ENCODE data around the gene TRPC4AP. TPM values are rescaled to one million over a fixed set of nuclear protein-coding genes. Genes with fewer than 3 reads are reported as not detected.

The TRPC4AP gene
- total and polyA plus RNA-seq, 10 of the 15 experiments (the other 5 are each of a cell fraction or from before 2014, with no cell fraction given), result 1.1 to 61.7 (median 41.2) TPM

DNA sequence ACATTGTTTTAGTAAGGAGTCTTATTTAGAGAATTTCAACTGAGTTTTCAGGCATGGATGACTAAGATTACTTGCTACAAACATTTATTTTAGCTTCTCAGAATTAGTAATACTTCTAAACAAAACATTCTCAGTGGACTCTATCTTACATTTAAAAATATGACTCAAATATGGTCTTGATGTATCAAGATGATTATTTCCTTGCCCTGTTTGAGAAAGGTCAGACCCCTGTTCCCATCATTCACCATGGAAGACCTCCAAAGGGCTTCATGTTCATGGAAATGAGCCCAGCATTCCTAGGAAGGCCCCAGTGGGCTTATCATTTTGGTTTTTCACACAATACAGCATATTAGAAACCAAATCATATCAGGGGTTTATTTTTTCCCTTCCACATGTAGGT is 24.6 kb upstream of the TRPC4AP start:
- ATAC-seq (no peak), DNase-seq (ENCODE audit: low read depth, low spot score) (no peak), FAIRE-seq (no peak)
- no peak for TF ChIP-seq EED (IDR thresholded peaks at IDR 0.05; ENCODE audit: low read depth)
- TF ChIP-seq PAX8 (IDR thresholded peaks at IDR 0.05), result no peak
- no peak for TF ChIP-seq SUZ12 (IDR thresholded peaks at IDR 0.05; ENCODE audit: unreplicated experiment)
- TF ChIP-seq ZZZ3 (IDR thresholded peaks at IDR 0.05; ENCODE audit: control insufficient read depth, insufficient read length, low read depth), result no peak
- TF ChIP-seq SREBF1 (IDR thresholded peaks at IDR 0.05; ENCODE audit: low read length), result no peak
- Histone ChIP-seq H3K27me3 (replicated peaks in 1 of 2; ENCODE audit: control insufficient read depth in 2 of 2, insufficient read depth in 2 of 2, low read length in 1 of 2) (no peaks in the 10 kb centered on the region), H3K36me3 (ENCODE audit: control insufficient read depth in 2 of 2, insufficient read depth in 2 of 2, low read length in 1 of 2) (peaks cover 0 to 25% of the 10 kb centered on the region in 2 experiments), H3K27ac (ENCODE audit: control insufficient read depth, insufficient read depth) (no peak overlapping the region), H2AFZ (ENCODE audit: control insufficient read depth, low read depth, low read length) (no peak overlapping the region), H3K4me2 (ENCODE audit: control insufficient read depth, insufficient read depth) (no peak overlapping the region), H4K20me1 (ENCODE audit: control insufficient read depth, insufficient read depth) (no peaks in the 10 kb centered on the region), H3K9ac (ENCODE audit: control insufficient read depth, insufficient read depth, low read length) (no peak overlapping the region), H3K4me3 (no peak overlapping the region), H3K4me1 (ENCODE audit: control insufficient read depth, insufficient read depth, low read length) (no peaks in the 10 kb centered on the region), H3K79me2 (ENCODE audit: control insufficient read depth, insufficient read depth, low read length) (no peaks in the 10 kb centered on the region), H3K9me3 (replicated peaks; ENCODE audit: control insufficient read depth, insufficient read depth, low read length) (no peaks in the 10 kb centered on the region)
- in situ Hi-C loops (cut with MboI) (no loop called here), intact Hi-C loops (cut with micrococcal nuclease; ENCODE audit: unreplicated experiment) (no loop called here)
- BruUV-seq (replicated peaks), result no TSS peak
- ChIA-PET SMC1A (ENCODE audit: uncharacterized antibody, unreplicated experiment) (no interaction called here), POLR2A (no interaction called here), RAD21 (ENCODE audit: unreplicated experiment) (no interaction called here), CTCF (interaction anchor here (1.0 kb wide), 1 partner anchor 28 kb away, joined by 3 read pairs; no protein-coding TSS in a partner anchor)

DNA sequence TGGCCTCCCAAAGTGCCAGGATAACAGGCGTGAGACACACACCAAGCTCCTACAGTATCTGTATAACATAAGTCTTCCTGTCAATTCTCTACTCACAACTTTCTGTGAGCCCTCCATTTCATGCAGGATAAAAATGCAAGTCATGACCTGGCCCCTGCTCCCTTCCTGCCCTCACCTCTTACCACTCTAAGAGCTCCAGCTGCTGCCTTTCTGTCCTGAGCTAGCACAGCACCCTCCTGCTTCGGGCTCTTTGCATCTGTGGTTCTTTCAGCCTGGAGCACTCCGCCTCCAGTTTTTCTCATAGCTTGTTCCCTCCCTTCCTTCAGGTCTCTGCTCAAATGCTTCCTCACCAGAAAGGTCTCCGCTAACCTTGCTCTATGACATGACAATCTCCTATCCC is 23.7 kb upstream of the TRPC4AP start:
- TF ChIP-seq BCLAF1 (IDR thresholded peaks at IDR 0.05), result no peak
- TF ChIP-seq NR2F1 (conservative IDR thresholded peaks at IDR 0.05), result no peak
- no peak for TF ChIP-seq TCF12 (IDR thresholded peaks at IDR 0.05; ENCODE audit: low read depth, low read length)
- no peak for TF ChIP-seq CBFB (IDR thresholded peaks at IDR 0.05; ENCODE audit: low read depth)
- no peak for TF ChIP-seq RELA (IDR thresholded peaks at IDR 0.05; ENCODE audit: borderline replicate concordance, partially characterized antibody)
- TF ChIP-seq RCOR1 (conservative IDR thresholded peaks at IDR 0.05; ENCODE audit: low read depth, low read length), result no peak
- TF ChIP-seq BACH1 (IDR thresholded peaks at IDR 0.05; ENCODE audit: borderline replicate concordance), result no peak
- TF ChIP-seq IKZF2 (IDR thresholded peaks at IDR 0.05), result no peak
- no peak for TF ChIP-seq MTA3 (IDR thresholded peaks at IDR 0.05; ENCODE audit: borderline replicate concordance, low read length)
- SMC1A ChIA-PET (ENCODE audit: uncharacterized antibody, unreplicated experiment), result interaction anchor here (1.5 kb wide), 1 partner anchor 20 kb away, joined by 3 read pairs; no protein-coding TSS in a partner anchor
- Histone ChIP-seq H3K9ac (ENCODE audit: control insufficient read depth, insufficient read depth, low read length) (no peak overlapping the region), H3K4me1 (ENCODE audit: control insufficient read depth, insufficient read depth, low read length) (no peaks in the 10 kb centered on the region), H4K20me1 (ENCODE audit: control insufficient read depth, insufficient read depth) (no peaks in the 10 kb centered on the region), H3K4me3 (no peak overlapping the region), H2AFZ (ENCODE audit: control insufficient read depth, low read depth, low read length) (no peak overlapping the region), H3K27ac (ENCODE audit: control insufficient read depth, insufficient read depth) (no peak overlapping the region), H3K36me3 (ENCODE audit: control insufficient read depth in 2 of 2, insufficient read depth in 2 of 2, low read length in 1 of 2) (peaks cover 0 to 16% of the 10 kb centered on the region in 2 experiments; a peak in 3 of 4 replicates), H3K4me2 (ENCODE audit: control insufficient read depth, insufficient read depth) (no peak overlapping the region), H3K9me3 (replicated peaks; ENCODE audit: control insufficient read depth, insufficient read depth, low read length) (no peaks in the 10 kb centered on the region), H3K27me3 (replicated peaks in 1 of 2; ENCODE audit: control insufficient read depth in 2 of 2, insufficient read depth in 2 of 2, low read length in 1 of 2) (no peaks in the 10 kb centered on the region), H3K79me2 (ENCODE audit: control insufficient read depth, insufficient read depth, low read length) (no peaks in the 10 kb centered on the region)
- intact Hi-C loops (cut with micrococcal nuclease; ENCODE audit: unreplicated experiment) (no loop called here), in situ Hi-C loops (cut with MboI) (no loop called here)
- WGBS (ENCODE audit: insufficient coverage, insufficient replicate concordance, low lambda C conversion rate, missing lambda C conversion rate), result 95% methylated on average over 4 of the region's 4 CpGs
- CTCF ChIA-PET, result interaction anchor here (0.6 to 2.0 kb wide), 3 partner anchors 20 to 666 kb away, joined by 3 to 5 read pairs (median 3); no protein-coding TSS in a partner anchor
- FAIRE-seq (no peak), ATAC-seq (no peak), DNase-seq (ENCODE audit: low read depth, low spot score) (no peak)
- BruUV-seq (replicated peaks), result no TSS peak
- POLR2A ChIA-PET, result no interaction called here
- RAD21 ChIA-PET (ENCODE audit: unreplicated experiment), result no interaction called here

Measured in GM12878 (cell line).